IPS DF 6.9 (cell line): ENCODE data around the gene DSCAM.

Experiments used
- DNase-seq: peaks from one replicate; pipeline ENCODE4 v3.0.0-alpha.2; 2013; ENCODE audit warnings: low read depth, low spot score
- H3K27ac ChIP-seq: one replicate; pipeline ENCODE4 v1.5.1; 2013; ENCODE audit warnings: low read length, control low read depth
- H3K27me3 ChIP-seq: 2 replicates; pipeline ENCODE4 v1.6.1; 2013; ENCODE audit warnings: mild to moderate bottlenecking, low read length; ENCODE audit not compliant: control insufficient read depth, insufficient read depth
- H3K36me3 ChIP-seq: 2 replicates; pipeline ENCODE4 v1.6.1; 2013; ENCODE audit warnings: low read length; ENCODE audit not compliant: control insufficient read depth, insufficient read depth
- H3K4me1 ChIP-seq: 2 replicates; pipeline ENCODE4 v1.6.1; 2013; ENCODE audit warnings: low read length; ENCODE audit not compliant: control insufficient read depth, insufficient read depth
- H3K4me3 ChIP-seq: 2 replicates; pipeline ENCODE4 v1.5.1; 2013; ENCODE audit warnings: mild to moderate bottlenecking, low read length
- H3K9me3 ChIP-seq: 2 replicates; pipeline ENCODE4 v1.6.1; 2013; ENCODE audit warnings: low read length, inconsistent platforms; ENCODE audit not compliant: control insufficient read depth, insufficient read depth
- WGBS: extraction: QIAGEN DNeasy Blood & Tissue Kit; methylation state at CpG from one replicate; pipeline ENCODE4 v1.1.7; 2013; ENCODE audit warnings: mixed read lengths, missing lambda C conversion rate; ENCODE audit not compliant: insufficient read length, insufficient coverage; 5-methylcytosine and 5-hydroxymethylcytosine counted together

The DSCAM gene

DNA sequence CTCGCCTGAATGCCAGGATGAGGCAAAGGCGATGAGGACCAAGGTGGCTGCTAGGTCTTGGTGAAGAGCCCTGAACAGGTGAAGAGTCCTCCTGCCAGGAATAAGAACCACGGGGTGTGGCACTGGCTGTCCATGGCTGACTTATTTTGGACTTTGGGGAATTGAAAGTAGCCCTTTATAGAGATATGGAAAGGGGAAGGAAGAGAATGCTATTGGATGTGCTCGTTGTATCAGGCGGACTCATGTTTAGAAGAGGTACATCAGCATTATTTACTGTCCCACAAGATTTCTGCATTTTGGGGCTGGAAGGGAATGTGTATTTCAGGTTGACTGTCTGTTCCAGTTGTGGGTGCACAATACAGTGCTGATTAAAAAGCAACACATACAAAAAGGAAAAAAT is 465.8 kb downstream of the DSCAM start:
- no peak for DNase-seq
- no CpG with 5 or more reads among the region's 5 CpGs for WGBS
- no peak overlapping the region for H3K27ac ChIP-seq

DNA sequence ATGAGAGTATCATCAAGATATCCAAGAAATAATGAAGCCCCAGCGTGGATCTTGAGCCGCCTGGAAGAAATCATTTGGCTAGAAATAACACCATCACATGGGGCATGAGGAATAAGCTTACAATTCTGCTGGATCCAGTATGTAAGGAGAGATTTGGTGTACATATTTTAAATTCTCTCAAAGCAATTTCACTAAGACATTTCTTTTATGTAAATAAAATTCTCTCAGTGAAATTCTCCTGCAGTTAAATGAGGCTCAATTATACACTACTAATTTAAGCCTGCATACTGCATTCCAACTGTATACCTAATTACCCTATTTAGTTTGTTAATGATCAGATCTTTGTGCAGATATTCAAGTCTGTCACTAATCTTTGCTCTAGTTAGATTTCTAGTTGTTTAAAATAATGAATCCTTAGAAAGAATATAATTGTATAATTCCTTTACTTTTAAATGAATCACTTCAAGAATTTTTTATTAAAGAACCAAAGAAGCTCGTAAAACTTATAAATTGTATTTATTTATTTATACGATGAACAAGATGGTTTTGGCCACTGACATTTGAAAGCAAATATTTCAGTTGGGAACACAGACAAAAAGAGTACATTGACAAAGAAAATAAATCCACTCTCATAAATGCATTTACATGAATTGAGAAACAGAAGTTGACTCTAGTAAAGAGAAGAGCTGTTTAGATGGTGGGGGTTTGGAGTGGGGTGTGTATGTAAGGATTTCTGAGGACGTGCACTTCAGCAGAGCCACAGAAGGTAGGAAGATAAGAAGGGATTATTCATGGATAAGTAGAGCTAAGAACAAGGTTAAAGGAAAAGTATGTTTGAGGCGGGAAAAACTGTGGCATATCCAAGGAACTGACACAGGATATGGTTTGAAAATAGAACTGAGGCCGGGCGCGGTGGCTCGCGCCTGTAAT is 466.8 kb downstream of the DSCAM start:
- Histone ChIP-seq H3K9me3 (peaks cover 13% of the 10 kb centered on the region), H3K27me3 (no peaks in the 10 kb centered on the region), H3K36me3 (no peaks in the 10 kb centered on the region), H3K27ac (no peak overlapping the region), H3K4me1 (no peaks in the 10 kb centered on the region), H3K4me3 (no peak overlapping the region)
- 100% methylated on average over 1 of the region's 11 CpGs for WGBS
- DNase-seq: no peak

More for the DNA sequence above, 465.8 kb downstream of the DSCAM start:
- H3K9me3 ChIP-seq: peaks cover 13% of the 10 kb centered on the region
- no peaks in the 10 kb centered on the region for H3K36me3 ChIP-seq
- no peaks in the 10 kb centered on the region for H3K27me3 ChIP-seq
- no peak overlapping the region for H3K4me3 ChIP-seq
- H3K4me1 ChIP-seq: no peaks in the 10 kb centered on the region

DNA sequence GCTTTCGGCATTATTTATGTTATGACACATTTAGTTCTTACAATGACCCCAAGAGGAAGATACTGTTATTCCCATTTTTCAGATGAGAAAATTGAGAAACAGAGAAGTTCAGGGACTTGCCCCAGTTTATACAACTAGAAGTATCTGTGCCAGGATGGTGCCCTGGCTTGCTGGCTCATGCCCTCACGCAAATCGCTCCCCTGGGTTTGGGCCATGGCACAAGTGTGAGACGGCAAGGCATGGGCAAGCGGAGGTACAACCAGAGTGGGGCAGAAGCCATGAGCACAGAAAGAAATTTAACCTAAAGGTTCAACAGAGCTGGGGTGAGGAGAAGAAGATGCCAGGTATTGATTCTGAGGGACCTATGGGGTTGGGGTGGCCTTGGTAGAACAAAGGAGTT is 469.8 kb downstream of the DSCAM start:
- Histone ChIP-seq H3K9me3 (peaks cover 10% of the 10 kb centered on the region), H3K27ac (no peak overlapping the region), H3K4me3 (no peak overlapping the region), H3K36me3 (no peaks in the 10 kb centered on the region), H3K4me1 (no peaks in the 10 kb centered on the region), H3K27me3 (no peaks in the 10 kb centered on the region)
- no CpG with 5 or more reads among the region's 5 CpGs for WGBS
- DNase-seq: no peak

DNA sequence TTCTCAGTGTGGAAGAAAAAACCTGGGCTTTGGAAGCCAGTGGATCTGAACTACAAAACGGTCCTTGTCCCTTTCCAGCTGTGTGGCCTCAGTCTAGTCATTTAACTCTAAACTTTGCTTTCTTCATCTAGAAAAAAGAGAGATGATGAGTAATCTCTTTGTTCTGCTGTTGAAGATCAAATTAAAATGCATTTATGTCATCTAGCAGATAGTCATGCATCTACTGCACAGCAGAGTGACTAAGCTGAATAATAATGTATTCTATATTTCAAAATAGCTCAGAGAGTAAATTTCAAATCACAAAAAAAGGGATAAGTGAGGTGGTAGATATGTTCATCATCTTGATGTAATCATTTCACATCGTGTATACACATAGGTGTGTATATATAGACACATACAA is 473.2 kb downstream of the DSCAM start:
- no peak overlapping the region for H3K27ac ChIP-seq
- DNase-seq: no peak
- H3K4me3 ChIP-seq: no peak overlapping the region
- no peaks in the 10 kb centered on the region for H3K4me1 ChIP-seq
- no peaks in the 10 kb centered on the region for H3K36me3 ChIP-seq
- no CpG with 5 or more reads among the region's 2 CpGs for WGBS
- H3K27me3 ChIP-seq: no peaks in the 10 kb centered on the region
- H3K9me3 ChIP-seq: peaks cover 7% of the 10 kb centered on the region

DNA sequence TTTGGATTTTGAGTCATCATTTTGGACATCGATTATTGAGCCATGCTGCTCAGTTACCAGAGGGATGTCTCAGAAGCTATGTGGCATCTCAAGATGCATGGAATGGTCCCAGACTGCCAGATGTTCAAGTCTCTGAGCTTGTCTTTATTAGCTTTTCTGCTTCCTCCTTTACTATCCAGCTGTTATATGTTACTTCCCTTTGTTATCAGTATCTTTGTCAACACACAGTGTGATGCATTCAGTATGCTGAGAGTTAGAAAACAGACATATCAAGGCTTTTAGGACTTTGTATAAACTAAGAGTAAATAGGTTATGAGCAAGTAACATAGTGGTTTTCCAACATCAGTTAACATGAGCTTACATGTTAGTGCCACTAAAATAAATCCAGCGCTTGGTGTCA is 474.5 kb downstream of the DSCAM start:
- Histone ChIP-seq H3K4me1 (no peaks in the 10 kb centered on the region), H3K9me3 (peaks cover 7% of the 10 kb centered on the region), H3K4me3 (no peak overlapping the region), H3K27me3 (no peaks in the 10 kb centered on the region), H3K36me3 (no peaks in the 10 kb centered on the region), H3K27ac (no peak overlapping the region)
- no CpG with 5 or more reads among the region's 2 CpGs for WGBS
- no peak for DNase-seq

DNA sequence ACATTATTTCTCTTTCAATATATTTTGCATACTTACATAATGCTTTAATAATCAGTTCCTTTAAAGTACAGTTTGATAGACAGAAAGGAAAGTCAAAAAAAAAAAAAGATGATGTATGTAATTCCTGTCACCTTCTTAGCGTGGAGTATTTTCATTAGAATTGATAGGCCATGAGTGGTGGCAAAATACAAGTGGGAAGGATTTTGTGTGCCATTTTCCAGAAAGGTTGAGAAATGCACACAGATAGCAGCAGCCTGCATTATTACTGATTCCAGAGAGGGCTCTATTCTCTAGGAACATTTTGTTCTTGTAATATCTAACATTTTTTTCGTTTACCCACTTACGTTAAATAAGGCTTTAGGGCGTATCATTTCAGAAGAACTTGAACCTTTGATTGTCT is 475.6 kb downstream of the DSCAM start:
- no peak overlapping the region for H3K4me3 ChIP-seq
- no peaks in the 10 kb centered on the region for H3K27me3 ChIP-seq
- no CpG with 5 or more reads among the region's 4 CpGs for WGBS
- DNase-seq: no peak
- peaks cover 4% of the 10 kb centered on the region; the same call in 1 of the 2 replicates for H3K9me3 ChIP-seq
- no peak overlapping the region for H3K27ac ChIP-seq
- H3K36me3 ChIP-seq: no peaks in the 10 kb centered on the region
- H3K4me1 ChIP-seq: no peaks in the 10 kb centered on the region

DNA sequence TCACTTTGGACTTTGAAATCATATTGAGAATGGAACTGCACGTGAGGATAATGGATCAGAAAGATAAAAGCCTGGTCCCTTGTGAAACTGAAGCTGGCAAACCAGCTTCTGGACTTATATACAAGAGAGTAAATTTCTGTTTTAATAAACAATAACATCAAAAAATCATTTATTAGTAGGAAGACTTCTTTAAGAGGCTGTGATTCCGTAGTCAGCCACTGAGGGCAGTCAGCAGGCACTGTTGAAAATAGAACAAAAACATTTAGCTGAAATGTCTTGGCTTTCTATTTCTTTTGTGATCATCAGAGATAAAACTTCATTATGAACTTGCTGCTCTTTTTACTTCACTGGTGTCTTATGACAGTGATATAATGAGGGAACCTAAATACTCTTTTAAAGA is 490.3 kb downstream of the DSCAM start:
- no peak overlapping the region for H3K4me3 ChIP-seq
- no peaks in the 10 kb centered on the region for H3K27me3 ChIP-seq
- no peak for DNase-seq
- no peaks in the 10 kb centered on the region for H3K36me3 ChIP-seq
- no CpG with 5 or more reads among the region's 2 CpGs for WGBS
- H3K9me3 ChIP-seq: no peaks in the 10 kb centered on the region; the same call in 1 of the 2 replicates
- no peaks in the 10 kb centered on the region for H3K4me1 ChIP-seq
- no peak overlapping the region for H3K27ac ChIP-seq

DNA sequence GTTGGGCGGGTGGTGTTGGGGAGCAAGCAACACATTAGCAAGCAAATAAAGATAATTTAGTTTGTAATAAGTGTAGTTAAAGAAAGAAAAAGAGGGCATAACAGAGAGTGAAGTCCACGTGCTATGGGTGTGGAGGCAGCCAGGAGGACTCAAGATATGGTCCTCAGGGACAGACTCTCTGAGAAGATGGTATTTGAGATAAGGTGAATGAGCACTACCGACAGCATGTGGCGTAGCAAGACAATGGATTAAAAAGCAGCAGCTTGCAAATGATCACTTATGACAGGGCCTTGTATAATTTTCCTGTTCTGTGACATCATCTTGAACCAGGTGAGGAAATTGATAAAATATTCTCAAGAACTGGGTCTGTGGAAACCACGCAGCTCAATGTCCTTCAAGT is 491.9 kb downstream of the DSCAM start:
- WGBS: no CpG with 5 or more reads among the region's 5 CpGs
- Histone ChIP-seq H3K27me3 (no peaks in the 10 kb centered on the region), H3K4me1 (no peaks in the 10 kb centered on the region), H3K9me3 (peaks cover 2% of the 10 kb centered on the region; the same call in 1 of the 2 replicates), H3K36me3 (no peaks in the 10 kb centered on the region), H3K4me3 (no peak overlapping the region), H3K27ac (no peak overlapping the region)
- no peak for DNase-seq

DNA sequence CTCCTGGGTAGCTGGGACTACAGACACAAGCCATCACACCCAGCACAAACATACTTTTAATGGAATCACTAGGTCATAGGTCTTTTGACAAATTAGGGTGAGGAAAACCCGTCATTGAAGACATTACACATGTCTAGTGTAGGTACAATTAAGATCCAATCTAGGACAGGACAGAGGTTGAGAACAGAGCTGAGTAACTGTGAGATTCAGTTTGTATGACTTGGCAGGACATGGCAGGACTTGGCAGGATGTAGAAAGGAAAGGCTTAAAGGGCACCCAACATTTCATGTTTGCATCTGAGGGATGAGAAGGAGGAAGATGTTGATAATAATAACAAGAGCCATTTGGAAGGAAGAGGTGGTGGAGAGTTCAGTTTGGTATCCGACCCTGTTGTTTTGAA is 496.0 kb downstream of the DSCAM start:
- DNase-seq: no peak
- no CpG with 5 or more reads among the region's 2 CpGs for whole genome bisulfite sequencing
- H3K27ac ChIP-seq: no peak overlapping the region

DNA sequence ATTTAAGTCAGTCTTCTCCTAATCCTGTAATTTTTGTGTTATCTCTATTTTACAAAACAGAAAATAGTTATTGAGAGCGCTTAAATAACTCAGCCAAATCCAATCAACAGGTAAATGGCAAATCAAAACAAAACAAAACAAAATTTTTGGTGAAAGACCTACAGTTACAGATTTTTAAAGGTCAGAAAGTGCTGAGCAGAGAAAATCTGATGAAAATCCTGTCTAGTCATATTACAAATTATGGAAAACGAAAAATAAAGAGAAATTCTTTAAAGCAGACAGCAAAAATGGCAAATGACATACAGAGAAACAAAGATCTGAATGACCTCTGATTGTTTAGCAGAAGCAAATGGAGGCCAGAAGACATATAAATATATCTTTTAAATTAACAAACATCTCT is 497.4 kb downstream of the DSCAM start:
- no CpG with 5 or more reads among the region's 2 CpGs for WGBS
- Histone ChIP-seq H3K27ac (no peak overlapping the region), H3K27me3 (no peaks in the 10 kb centered on the region), H3K9me3 (peaks cover 6% of the 10 kb centered on the region), H3K4me1 (no peaks in the 10 kb centered on the region), H3K36me3 (no peaks in the 10 kb centered on the region), H3K4me3 (no peak overlapping the region)
- no peak for DNase-seq

More for the DNA sequence above, 496.0 kb downstream of the DSCAM start:
- Histone ChIP-seq H3K9me3 (peaks cover 6% of the 10 kb centered on the region), H3K27me3 (no peaks in the 10 kb centered on the region), H3K36me3 (no peaks in the 10 kb centered on the region), H3K4me1 (no peaks in the 10 kb centered on the region), H3K4me3 (no peak overlapping the region)
